Cerebellar cortex (tissue), 1 donor: ENCODE results near the gene ITSN2.

Source experiments
- DNase-seq: peaks from one replicate; pipeline ENCODE4 v3.0.0-alpha.2; 2015; ENCODE audit warnings: low spot score

ITSN2 gene

GRCh38 chr2:24265212-24265611 is 95.1 kb downstream of the ITSN2 start:
- no peak for DNase-seq

DNA sequence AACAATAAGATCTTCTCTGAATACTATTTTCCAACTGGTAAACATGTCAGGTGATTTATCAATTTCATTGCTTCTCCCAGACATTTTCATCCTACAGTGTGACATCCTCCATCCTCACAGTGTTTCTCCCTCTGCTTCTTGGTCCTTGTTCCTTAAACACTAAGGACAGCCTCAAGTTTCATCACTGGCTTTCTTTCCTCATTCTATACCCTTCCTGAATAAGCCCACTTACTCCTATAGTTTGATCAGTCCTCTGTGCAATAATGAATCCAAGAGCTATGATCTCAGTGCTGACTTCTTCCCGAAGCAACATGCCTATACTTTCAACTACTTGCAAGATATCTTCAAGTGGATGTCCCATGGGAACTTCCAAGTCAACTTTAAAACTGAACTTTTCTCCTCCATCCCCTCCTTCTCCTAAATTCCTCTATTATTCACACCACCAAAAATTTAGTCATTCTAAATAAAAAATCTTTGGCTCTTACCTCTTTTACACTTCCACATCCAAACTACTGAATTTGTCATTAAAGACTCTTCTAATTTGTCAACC is 97.8 kb downstream of the ITSN2 start:
- no peak for DNase-seq

DNA sequence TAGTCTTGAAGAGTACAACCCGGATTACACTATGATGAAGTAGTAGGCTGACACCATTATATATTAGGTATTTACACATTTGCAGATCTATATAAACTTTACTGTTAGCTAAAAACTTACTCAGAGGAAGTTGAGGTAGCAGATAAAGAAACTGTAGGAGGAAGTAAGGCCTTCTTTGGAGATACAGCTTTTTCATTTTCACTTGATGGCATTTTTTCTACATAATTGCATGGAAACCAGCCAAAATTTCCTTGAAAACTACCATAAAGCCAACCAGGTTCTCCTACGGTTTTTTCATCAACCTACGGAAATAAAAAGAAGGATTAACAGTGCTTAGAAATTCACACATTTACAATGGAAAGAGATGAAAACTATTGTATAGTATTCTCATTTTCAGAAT is 98.9 kb downstream of the ITSN2 start:
- no peak for DNase-seq

DNA sequence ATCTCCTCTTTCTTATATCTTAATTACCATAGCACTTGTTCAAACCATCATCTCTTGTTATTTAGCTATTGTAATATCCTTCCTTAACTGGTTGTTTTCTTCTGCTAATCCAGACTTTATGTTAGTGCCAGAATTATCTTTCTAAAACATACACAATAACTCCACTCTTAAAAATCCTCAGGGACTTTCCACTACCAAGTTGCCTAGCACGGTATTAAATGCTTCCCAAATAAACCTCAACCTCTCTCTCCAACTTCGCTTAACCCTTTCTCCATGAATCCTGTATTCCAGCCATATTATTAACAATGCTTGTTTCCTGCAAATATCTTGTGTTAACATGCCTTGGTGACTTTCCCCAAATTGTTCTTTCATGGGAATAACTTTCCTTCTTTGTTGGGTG is 101.0 kb downstream of the ITSN2 start:
- DNase-seq, result no peak

DNA sequence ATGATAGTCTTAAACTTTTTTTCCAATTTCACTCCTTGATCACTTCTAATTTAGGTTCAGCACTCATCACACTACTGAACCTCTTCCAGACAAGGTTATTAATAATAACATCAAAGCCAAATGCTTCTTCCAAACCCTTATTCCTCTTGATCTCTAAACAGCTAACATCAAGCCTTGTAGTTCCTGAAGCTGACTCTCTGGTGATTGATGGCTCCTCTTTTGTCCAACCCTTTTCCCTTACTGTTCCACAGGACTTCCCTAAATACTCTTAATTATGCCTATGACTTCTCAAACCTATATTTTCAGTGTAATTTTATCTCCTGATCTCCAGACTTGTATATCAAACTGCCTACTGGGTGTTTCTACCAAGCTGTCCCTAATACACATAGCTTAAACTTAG is 101.6 kb downstream of the ITSN2 start:
- DNase-seq, result no peak

- DNase-seq, result no peak
Measured at GRCh38 chr2:24253303-24253919, 106.9 kb downstream of the ITSN2 start.

DNA sequence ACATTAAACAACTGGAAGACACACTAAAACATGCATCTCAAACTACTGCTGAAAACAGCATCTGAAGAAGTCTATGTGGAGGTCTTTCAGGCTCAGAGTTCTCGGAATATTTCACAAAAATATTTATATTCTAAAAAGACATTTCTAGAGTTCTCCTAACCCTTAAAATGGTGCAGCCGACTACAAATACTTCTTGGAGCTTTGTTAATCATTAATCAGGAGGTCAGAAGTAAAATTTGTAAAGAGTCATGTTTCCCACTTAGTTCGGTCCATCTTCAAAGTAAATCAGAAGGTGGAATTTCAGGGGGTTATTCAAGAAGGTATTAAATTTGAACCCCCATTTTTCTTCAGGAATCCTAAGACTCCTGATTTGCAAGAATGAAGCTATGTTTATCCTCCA is 112.7 kb downstream of the ITSN2 start:
- DNase-seq, result no peak

DNA sequence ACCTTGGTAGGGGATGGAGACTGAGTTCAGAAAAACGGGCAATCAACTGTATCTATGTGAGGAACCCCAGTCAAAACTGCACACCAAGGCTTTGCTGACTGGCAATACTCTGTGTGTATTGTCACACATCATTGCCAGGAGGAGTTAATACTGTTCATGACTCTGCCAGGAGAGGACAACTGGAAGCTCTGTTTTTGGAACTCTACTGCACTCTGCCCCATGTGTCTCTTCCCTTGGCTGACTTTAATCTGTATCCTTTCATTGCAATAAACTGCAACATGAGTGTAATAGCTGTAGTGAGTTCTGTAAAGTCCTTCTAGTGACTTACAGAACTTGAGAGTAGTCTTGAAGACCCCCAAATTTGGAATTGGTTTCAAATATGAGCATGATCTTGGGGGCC is 113.2 kb downstream of the ITSN2 start:
- DNase-seq, result no peak

- no peak for DNase-seq
Measured at GRCh38 chr2:24245986-24246776, 114.2 kb downstream of the ITSN2 start.

DNA sequence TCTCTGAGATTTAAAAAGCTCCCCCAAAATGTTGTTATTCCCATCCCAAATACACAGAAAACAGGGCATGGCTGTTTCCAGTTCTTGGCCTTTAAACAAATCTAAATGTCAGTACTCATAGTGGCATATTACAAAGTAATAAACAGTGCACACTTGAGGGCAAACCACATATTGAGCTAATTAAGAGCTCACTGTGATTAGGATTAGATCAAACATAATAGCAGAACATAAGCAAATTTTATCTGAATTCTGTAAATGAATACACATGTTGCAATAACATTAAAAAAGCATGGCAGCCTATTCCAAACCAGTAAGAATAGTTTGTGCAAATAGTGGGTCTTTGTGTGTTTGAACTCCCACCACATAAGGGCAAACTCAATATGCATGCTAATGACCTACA is 118.8 kb downstream of the ITSN2 start:
- DNase-seq, result no peak

DNA sequence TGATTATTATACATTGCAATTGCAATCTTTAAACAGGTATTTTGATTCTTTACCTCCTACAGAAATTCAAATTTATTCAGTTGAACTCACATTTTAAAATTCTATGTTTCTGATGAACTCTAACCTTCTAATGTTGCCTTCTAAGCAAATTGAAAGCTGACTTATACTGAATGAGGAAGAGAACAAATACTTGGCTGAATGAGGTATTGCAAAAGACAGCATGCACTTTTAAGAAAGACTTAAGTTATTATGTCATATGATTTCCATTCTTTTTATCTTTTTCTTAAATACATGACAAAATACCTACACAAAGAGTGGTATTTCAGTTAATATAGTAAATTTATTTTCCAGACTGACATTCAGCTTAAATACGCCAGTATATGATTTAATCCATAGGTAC is 120.8 kb downstream of the ITSN2 start:
- no peak for DNase-seq

- DNase-seq, result no peak
Measured at GRCh38 chr2:24238158-24238557, 122.2 kb downstream of the ITSN2 start.

- no peak for DNase-seq
Measured at GRCh38 chr2:24237313-24237712, 123.0 kb downstream of the ITSN2 start.

DNA sequence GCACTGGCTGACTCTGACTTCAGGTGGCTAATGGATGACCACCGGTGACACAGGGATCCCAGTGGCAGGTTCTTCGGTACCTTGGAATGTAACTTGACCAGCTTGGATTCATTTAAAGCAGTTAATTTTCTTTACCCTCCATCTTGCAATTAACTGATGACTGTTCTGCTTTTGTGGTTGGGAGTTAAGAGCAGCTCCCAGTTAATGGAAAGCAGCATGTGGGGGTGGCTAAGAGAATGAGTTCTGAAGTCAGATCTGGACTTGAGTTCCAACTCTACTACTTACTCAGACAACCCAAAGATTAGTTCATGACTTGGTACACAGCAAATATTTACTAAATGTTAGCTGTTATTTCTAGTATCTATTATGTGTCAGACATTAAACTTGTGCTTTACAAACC is 127.0 kb downstream of the ITSN2 start:
- DNase-seq, result no peak

GRCh38 chr2:24231461-24231881 is 128.9 kb downstream of the ITSN2 start:
- no peak for DNase-seq

DNA sequence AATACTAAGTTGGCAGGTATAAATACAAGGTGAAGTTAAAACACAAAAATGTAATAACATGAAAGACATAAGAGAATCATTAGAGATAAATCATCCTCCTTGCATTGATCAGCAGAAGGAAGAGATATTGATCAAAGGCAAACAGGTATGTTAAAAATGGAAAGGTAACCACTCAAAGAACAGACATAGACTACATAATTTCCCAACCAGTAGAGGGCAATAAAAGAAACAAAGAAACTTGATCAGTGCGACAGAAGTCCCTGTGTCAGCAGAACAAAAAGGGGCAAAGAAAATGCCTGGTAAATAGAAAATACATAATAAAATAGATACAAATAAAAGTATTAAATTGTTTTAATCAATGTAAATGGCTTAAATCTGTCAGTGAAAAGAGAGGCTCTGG is 131.9 kb downstream of the ITSN2 start:
- DNase-seq, result peak; percentile 20

GRCh38 chr2:24225499-24226242 is 134.7 kb downstream of the ITSN2 start:
- no peak for DNase-seq

DNA sequence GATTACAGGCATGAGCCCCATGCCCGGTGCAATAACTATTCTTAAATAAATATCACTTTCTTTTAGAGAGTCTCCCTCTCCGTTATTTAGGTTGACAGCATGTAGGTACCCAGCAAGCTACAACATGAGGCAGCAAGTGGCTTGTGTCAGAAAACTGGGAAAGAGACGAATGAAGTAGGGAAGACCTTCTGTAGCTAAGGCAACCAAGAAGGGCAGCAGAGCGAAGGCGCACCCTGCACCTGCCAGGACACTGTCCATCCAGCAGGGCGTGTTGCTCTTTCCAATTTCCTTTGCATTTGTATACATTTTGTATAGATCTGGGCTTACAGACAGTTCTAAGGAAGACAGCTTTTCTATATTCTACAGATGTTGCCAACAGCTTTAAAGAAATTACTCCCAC is 137.4 kb downstream of the ITSN2 start:
- DNase-seq, result no peak

GRCh38 chr2:24221343-24222050 is 138.8 kb downstream of the ITSN2 start:
- DNase-seq, result no peak

DNA sequence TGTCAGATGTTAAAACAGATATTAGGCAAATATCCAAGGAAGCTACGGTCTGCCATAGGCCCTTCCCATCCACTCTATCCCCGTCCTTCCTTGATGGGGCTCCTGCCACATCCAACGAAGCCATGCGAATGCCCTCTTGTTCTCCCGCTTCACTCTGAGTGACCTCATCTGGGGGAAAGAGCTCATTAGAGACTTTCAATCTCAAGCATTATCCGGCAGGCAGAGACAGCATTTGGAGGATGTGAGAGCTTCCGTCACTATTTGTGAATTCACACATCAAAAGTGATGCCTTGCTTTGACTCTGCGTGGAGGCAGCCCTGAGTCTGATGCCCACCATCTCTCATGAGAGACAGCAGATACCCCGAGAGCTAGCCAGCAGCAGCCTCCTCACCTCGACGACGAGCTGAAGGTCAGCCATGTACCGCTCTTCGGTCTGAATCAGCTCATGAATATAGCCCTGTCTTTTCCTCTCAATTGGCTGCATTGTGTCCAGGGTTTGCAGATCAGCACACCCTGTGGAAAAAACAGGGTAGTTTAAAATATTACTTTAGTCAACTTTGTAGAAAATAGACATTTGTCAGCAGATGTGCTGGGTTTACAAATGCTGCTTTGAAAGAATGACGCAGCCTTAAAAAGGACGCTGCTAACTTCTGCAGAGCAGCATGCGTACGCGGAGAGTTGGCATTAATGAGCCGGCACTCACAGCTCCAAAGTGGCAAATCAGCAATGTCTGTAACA is 139.6 kb downstream of the ITSN2 start:
- DNase-seq, result no peak

GRCh38 chr2:24214880-24215279 is 145.5 kb downstream of the ITSN2 start:
- no peak for DNase-seq

- DNase-seq, result no peak
Measured at GRCh38 chr2:24211408-24211807, 148.9 kb downstream of the ITSN2 start.
